GM21529 (cell line): ENCODE data around the gene JUP.
"Not testable (repeated sequence)": the region's sequence is repeated elsewhere in the genome, so short reads cannot be mapped to it uniquely, and the experiment has no call there.

ENCODE experiments used
- ATAC-seq: cut with Tn5 transposase; IDR thresholded peaks from one replicate; pipeline ENCODE4 v1.9.1; 2021; ENCODE audit not compliant: unreplicated experiment

The JUP gene

DNA sequence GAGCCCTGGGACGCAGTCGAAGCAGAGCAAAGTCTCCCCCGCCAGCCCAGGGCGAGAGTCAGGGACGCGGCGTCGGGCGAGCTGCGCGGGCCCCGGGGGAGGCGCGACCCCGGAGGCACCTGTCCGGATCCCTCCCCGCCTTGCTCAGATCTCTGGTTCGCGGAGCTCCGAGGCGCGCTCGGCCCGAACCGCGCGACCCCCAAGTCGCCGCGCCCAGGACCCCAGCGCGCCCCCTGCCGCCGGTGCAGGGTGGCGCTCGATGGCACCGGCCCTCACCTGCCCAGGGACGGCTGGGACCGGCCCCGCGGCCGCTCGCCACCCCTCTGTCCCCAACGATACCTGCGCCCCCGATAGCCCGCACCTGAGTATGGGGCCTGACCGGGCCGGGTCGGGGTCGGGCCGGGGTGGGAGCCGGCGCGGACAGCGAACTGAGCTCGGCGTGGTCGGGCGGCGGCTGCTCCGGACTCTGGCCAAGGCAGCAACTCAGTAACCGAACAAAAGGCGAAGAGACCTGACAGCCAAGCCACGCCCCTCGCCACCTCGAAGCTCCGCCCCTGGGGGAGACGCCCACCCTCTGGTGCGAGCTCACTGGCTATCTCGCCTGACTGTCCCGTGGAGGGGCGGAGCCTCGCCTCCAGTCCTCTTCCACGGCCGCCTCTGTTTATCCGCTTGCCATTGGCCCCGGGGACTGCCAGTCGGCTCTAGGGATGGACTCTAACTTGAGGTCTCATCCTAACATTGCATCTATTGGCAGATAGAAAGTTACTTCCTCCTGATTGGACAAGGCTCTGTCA, at the start of gene JUP:
Gene JUP (minus strand): TSS at position 485 of the 794 bp plus-strand sequence. CDS start 14,857 bp downstream, outside the sequence.
- peak; percentile 92 for ATAC-seq

DNA sequence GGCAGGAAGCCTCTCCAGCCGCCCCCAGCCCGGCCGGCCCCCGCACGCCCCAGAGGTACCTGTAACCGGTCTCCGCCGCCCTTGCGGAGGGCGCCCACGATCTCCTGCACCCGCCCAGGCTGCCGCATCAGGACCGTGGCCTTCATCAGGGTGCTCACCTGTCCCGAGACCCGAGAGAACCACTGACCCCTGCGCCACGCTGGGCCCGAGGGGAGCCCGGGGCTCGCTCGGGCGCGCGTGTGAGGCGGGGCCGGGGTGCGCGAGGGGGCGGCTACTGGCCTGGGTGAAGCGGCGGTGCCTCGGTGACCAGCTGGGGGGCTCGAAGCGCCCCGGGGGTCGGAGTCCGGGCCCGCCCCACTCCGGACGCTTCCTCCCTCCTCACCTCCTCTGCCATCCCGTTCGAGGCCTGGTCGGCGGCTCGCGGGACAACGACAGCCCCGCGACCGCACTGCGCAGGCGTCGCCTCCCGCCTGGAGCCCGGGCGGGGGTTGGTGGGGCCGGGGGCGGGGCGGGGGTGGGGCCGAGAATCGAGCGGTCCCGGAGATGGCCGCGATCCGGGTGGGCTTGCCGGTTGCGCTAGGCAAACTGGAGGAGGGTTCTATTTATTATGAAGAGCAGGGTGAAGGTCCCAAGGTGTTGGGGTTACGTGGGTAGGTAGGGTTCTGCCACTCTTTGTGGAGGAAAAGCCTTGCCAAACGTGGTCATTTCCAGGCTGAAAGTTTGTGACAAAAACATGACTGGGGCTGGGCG, 49.5 kb upstream of the JUP start, which contains the start of gene NT5C3B:
Gene NT5C3B (minus strand): TSS at position 433 of the 750 bp plus-strand sequence. CDS start 39 bp downstream, at position 394.
- ATAC-seq: peak; percentile 50

DNA sequence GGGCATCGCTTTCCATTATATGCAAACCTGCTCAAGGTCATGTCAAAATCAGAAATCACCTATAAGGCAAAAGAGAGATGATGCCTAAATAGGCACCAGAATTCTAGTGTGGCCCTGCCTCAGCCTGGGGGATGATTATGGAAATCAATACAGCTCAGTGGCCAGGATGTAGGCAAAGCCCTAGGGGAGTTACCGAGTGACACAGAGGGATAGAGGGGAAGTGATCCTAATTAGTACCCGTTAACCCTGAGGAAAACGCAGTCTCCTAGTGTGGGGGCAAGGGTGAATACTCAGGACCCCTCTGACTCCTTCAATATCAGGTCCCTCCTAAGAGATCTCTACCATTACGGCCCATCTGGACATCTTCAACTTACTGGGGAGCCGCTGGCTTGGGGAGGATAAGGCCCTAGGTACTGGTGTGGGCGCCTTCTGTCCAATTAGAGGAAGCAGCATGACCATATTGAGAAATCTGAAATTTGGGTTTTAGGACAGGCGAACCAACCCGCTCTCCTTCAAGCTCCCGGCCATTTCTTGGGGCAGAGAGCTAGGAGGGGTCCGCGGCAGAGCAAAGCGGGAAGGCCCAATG, 48.8 kb upstream of the JUP start:
- ATAC-seq: peak; percentile 51

DNA sequence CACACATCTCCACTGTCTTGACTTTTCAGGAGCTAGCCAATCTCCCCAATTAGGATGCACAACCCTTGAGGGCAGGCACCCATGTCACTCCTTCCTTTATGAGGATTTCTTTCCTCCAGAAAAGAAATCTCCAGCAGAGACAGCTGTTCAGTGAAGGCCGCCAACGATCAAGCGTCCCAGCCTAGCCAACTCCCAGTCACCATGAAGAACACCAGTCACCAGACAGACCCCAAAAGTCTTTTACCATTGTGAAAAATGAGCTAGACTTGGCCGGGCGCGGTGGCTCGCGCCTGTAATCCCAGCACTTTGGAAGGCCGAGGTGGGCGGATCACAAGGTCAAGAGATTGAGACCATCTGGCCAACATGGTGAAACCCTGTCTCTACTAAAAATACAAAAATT, 43.5 kb upstream of the JUP start:
- ATAC-seq: not testable (repeated sequence)

DNA sequence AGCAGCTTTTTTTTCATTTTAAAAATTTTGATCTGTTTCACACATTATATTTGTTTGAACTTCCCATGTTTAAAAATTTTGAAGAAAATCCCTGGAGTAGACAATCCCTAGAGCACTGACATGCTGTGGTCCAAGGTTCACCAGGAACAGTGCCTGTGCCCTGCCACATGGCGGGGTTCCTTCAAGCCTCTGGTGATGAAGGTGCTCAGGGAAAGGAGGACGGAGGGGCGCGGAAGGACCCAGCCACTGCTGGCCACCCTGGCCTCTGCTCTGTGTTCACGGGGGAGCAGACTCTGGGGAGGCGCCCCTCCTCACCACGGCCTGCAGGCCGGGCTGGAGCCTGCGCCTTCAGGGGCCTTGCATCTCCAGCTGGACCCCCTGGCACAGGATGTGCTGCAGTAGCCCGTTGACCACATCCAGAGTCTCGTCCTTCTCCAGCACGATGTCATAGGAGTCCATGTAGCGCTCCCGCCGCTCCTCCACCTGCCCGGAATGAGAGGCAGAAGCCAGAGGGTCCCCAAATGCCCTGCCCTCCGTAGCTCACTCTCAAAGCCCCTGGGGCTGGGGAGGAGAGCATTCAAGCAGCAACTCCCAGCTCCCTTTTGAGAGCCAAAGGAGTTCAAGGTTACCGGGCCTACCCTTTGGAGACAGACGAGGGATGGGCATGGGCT, 38.8 kb upstream of the JUP start:
- no peak for ATAC-seq

GRCh38 chr17:41824086-41824485, 37.6 kb upstream of the JUP start:
- no peak for ATAC-seq

DNA sequence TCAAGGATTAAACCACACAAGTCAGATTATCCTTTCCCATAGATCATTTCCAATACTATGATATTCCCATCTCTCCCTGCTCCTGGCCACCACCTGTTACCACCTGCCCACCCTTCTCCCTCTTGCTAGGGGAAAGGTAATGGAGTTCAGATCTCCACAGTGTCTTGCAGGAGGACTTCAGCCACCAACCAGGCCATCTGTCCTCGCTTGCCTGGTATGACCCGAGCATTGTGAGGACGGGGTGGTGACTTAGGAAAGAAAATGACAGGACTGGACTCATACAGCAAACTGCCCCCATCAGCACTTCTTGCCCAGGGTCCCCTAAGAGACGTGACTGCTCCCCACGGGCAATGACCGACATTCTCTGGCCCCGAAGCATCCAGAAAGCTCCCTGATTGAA, 37.1 kb upstream of the JUP start:
- ATAC-seq: no peak

DNA sequence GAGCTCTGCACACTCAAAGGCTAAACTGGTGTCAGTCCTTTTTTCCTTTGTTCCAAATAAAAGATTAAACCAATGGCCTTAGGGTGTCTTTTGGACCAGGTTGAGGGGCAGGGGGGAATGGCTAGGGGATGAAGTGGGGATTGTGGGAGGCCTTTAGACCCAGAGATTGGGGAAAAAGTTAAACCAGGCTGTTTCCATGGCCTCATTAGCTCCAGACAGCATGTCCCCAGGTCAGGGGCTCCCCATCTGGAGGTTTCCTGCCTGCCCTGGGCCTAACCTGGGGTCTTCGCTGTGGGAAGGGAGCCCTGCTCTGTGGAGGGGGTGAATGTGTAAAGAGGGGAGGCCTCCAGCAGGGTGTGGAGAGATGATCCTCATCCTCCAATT, 36.6 kb upstream of the JUP start:
- ATAC-seq: no peak

- no peak for ATAC-seq
These were observed 36.0 kb upstream of the JUP start for GRCh38 chr17:41822216-41823140.

- no peak for ATAC-seq
These were observed 35.3 kb upstream of the JUP start for GRCh38 chr17:41821776-41822175.

DNA sequence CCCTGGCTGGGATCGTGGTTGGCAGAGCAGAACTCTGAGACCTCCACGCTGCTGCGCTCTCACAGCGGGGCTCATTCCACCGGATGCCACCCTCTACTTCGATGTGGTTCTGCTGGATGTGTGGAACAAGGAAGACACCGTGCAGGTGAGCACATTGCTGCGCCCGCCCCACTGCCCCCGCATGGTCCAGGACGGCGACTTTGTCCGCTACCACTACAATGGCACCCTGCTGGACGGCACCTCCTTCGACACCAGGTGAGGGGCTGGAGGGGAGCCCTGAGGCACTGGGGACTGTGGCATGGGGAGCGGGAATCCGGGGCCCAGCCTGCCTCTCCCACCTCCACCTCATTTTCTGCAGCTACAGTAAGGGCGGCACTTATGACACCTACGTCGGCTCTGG, 31.5 kb upstream of the JUP start:
- no peak for ATAC-seq

DNA sequence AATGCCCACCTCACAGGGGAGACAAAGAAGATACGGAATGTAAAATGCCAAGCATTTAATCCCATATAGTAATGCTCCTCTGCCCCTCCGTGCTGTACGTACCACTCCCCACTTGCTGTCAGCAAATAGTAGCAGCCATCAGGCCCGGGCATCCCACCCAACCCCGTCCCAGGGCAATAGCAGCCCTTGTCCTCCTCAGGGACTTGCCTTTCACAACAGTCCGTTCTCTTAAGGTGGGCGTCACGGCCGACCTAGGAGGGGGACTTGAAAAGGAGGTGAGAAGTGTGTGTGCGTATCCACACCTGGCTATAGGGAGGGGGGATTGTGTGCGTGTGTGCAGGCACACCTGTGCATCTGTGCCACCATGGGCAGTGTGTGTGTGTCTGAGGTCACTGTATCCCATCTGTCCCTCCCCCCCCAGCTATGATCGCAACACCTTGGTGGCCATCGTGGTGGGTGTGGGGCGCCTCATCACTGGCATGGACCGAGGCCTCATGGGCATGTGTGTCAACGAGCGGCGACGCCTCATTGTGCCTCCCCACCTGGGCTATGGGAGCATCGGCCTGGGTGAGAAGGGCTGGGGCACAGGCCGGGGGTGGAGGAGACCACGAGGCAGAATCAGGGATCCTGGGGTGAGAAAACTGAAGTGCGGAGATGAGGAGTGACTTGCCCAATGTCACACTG, 30.3 kb upstream of the JUP start:
- ATAC-seq: no peak

DNA sequence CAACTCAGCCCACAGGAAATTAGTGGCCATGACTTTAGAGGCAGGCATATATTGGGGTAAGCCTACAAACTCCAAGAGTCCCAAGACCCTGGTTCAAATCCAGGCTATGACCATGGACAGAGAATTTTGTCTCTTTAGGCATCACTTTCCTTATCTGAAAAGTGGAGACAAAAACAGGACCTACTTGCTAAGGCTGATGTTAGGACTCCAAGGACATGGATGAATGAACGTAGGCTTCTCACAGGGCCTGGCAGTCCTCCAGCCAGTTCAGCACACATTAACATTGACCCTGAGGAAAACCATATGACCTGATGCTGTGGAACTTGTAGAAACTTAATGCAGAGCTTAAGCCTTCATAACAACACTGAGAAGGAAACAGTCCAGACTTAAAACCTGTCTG, 27.7 kb upstream of the JUP start:
- ATAC-seq: no peak

- ATAC-seq: no peak
These were observed 27.2 kb upstream of the JUP start for GRCh38 chr17:41813699-41814124.

DNA sequence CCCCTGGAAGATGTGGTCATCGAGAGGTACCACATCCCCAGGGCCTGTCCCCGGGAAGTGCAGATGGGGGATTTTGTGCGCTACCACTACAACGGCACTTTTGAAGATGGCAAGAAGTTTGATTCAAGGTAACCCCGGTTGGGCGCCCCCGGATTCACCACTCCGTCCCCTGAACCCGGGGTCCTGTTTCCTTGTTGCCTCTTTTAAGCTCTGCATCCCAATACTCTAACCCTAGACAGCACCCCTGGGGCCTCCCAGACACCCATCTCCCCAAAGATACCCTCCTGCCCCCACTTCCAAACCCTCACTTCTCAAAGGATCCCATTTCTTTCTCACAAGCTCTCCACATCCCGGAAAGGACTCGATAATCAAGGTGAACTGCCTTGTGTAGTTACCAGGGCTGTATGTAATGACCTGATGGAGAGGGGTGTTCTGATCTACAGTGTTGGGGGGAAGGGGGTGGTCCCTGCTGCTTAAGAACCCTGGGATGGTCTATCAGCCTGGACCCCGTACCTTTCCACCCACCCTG, 26.7 kb upstream of the JUP start:
- ATAC-seq: no peak

- ATAC-seq: no peak
These were observed 26.1 kb upstream of the JUP start, which contains the start of gene FKBP10 for GRCh38 chr17:41812381-41813151. Gene FKBP10 (plus strand): TSS chr17:41813004. CDS start chr17:41813035, 31 bp downstream.

- peak; percentile 61 for ATAC-seq
These were observed 25.3 kb upstream of the JUP start, which contains the start of gene P3H4 for GRCh38 chr17:41811549-41812380. Gene P3H4 (minus strand): TSS chr17:41811949. CDS start chr17:41811915, 34 bp downstream.
